GM10266 (cell line): ENCODE data around the gene HS6ST1.
"Not testable (repeated sequence)": the region's sequence is repeated elsewhere in the genome, so short reads cannot be mapped to it uniquely, and the experiment has no call there.

ENCODE experiments used
- DNase-seq: peaks from one replicate; pipeline ENCODE4 v3.0.0; 2012; ENCODE audit errors: extremely low spot score
- TF ChIP-seq, protein P1 (sequence below): IDR thresholded peaks from 2 replicates; pipeline ENCODE4 v1.5.1; 2012; ENCODE audit warnings: mild to moderate bottlenecking, low read depth; ENCODE audit not compliant: control insufficient read depth, insufficient read depth; ENCODE audit errors: missing control alignments

The HS6ST1 gene

DNA sequence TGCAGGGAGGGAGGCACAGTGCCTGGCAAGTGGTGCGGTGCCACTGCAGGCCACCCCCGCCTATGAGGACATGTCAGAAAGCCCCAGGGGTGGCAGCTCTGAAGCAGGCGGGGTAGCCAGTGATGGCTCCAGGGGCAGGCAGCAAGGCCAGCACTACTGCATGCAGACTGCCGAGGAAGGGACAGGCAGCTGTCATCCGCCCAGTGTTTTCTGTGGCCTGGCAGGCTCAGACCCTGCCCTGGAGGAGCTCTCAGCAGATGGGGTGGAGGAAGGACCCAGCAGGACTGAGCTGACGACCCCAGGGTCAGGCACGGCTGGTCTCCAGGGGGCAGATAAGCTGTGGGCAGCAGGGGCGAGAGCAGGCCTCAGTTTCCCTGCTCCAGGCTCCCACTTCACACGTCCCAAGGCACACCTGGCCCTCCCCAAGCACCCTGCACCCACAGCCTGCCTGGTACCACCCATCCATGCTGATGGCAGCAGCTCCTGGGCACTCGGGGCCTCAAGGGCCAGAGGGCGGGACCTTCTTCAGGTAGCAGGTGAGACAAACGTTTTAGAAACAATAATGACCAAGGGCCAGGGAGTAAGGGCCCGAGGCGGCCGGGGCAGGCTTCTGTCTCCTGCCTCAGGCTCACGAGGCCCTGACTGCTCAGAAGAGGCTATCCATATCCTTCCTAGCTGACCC, 48.5 kb downstream of the HS6ST1 start:
- TF ChIP-seq, protein P1, sequence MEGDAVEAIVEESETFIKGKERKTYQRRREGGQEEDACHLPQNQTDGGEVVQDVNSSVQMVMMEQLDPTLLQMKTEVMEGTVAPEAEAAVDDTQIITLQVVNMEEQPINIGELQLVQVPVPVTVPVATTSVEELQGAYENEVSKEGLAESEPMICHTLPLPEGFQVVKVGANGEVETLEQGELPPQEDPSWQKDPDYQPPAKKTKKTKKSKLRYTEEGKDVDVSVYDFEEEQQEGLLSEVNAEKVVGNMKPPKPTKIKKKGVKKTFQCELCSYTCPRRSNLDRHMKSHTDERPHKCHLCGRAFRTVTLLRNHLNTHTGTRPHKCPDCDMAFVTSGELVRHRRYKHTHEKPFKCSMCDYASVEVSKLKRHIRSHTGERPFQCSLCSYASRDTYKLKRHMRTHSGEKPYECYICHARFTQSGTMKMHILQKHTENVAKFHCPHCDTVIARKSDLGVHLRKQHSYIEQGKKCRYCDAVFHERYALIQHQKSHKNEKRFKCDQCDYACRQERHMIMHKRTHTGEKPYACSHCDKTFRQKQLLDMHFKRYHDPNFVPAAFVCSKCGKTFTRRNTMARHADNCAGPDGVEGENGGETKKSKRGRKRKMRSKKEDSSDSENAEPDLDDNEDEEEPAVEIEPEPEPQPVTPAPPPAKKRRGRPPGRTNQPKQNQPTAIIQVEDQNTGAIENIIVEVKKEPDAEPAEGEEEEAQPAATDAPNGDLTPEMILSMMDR, result no peak
- DNase-seq, result no peak

DNA sequence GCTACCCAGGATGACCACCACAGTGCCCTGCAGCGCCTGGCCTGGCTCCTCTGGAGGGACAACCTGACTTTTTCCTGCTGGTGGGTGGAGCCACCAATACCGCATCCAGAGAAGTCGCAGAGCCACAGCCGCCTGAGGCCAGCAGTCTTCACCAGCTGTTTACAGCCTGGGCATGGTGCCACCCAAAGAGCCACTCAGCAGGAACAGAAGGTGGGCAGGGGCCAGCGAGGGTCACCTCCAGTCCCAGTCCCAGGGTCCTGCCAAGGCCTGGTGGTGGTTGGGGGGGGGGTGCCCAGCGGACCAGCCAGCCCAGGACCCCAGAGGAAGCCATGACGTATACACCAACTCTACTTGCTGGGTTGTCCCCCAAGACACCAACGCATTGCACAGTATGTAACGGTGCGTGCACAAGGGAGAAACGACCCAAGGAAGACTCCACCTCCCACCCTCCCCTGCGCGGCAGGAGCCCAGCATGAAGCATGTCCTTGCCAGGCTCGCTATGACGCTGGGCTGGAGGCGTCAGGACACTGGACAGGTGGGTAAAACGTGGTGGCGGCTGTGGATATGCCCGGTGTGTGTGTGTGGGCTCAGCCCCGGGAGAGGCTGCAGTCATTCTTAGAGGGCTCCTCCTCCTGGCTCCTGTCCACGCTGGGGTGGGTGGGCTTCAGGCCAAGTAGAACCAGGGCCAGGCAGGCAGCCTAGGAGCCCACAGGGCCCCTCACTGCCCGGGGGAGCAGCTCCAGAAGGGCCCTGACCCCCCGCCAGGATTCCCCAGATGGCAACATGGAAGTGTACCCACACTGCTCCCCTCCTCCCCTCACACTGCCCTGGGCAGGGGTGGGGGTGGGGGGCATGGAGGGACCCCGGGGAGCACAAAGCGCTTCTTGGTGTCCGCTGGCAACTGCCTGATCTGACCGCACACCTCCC, 49.3 kb downstream of the HS6ST1 start:
- DNase-seq, result no peak
- TF ChIP-seq, protein P1, result no peak

- not testable (repeated sequence) for DNase-seq
These were observed 50.1 kb downstream of the HS6ST1 start for GRCh38 chr2:128268611-128269010.

DNA sequence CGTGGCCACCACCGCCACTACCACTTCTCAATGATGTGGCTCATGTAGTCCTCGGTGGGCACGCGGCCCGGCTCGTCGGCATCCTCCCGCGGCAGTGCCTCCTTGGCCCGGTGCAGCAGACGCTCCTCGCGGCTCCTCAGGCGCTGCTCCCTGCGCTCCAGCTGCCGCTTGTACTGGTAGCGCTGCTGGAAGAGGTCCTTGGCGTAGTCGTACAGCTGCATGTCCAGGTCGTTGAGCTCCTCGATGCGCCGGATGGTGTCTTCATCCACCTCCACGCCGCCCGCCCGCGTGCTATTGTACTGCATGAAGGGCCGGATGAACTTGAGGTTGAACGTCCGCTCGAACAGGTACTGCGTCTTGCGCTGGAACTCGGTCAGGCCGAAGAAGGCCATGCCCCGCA, 50.5 kb downstream of the HS6ST1 start:
- not testable (repeated sequence) for DNase-seq

DNA sequence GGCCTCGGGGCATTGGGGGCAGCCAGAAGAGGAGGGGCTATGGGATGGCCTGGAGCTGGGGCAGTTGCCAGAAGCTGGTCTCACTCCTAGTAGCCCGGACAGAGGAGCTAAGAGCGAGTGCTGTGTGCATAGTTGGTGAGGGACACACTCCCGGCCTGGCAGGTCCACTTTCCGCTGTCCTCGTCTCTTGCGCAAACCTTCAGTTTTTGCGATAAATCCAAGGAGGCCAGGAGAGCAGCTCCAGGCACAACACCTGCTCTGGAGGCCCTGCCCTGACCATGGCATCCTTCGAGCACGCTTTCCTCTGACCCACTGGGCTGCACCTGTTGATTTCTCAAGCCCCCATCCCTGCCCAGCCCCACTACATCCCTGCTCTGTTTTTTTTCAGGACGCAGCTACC, 51.0 kb downstream of the HS6ST1 start:
- not testable (repeated sequence) for DNase-seq

DNA sequence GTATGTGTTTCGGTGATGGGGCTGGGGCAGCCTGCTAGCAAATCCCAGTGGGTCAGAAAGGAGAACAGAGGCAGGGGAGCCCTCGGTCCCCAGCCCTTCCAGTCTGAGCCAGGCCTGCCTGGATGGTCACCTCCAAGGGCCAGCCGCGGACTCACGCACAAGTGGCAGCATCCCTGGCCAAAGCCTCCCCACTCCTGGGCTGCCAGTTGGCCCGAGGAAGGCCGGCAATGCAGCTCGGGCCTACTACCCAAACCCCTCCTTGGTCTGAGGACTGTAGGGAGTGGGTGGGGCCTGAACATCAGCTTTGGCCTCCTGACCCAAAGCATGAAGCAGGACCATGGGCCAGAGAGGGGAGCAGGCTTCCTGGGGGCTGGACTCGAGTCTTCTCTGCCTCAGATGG, 51.5 kb downstream of the HS6ST1 start:
- DNase-seq, result not testable (repeated sequence)

DNA sequence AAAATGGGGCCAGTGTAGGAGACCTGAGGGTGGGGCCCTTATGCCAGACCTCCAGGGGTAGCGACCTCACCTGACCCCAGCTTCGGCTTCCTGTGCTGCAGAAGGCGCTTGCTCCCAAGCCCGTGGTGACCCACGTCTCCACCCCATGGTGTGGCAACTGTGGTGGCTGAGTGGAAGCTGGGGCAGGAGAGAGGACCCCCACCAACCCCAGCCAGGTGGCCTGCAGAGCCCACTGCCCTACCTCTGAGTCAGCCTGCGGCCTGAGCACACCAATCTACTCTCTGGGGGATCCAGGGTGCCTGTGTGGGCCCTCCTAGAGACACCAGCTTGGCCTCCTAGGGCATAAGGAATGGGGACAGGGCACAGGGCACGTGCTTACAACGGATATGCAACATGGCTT, 52.2 kb downstream of the HS6ST1 start:
- not testable (repeated sequence) for DNase-seq

DNA sequence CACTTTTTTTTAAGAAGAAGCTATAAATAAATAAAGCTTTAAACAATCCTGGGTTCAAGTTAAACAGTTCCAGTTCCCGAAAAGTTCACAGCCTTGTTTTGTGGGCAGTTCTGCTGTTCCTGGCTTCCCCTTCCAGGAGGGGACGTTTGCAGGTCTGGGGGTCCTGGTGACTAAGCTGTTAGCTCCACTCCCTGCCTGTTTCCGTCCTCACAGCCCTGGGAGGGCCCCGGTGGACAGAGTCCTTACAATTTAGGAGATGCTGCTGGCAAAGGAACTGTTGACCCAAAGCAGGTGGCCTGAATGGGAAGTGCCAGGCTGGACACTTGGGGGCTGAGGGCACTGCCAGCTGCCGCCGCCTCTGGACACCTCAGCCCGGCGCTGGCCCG, 53.1 kb downstream of the HS6ST1 start:
- not testable (repeated sequence) for DNase-seq

GRCh38 chr2:128264881-128265607, 53.6 kb downstream of the HS6ST1 start:
- TF ChIP-seq, protein P1, result no peak
- DNase-seq, result no peak

GRCh38 chr2:128263902-128264331, 54.8 kb downstream of the HS6ST1 start:
- DNase-seq, result no peak
- TF ChIP-seq, protein P1, result no peak
